ENCODE data around the gene FES. TPM values are rescaled to one million over a fixed set of nuclear protein-coding genes. Genes with fewer than 3 reads are reported as not detected.

FES gene
- total RNA-seq, 1 donor from 2014 or later: 13.8 TPM

- H3K27me3 Mint-ChIP-seq: no peaks in the 10 kb centered on the region
- H3K36me3 Mint-ChIP-seq (ENCODE audit: insufficient read depth): peaks cover 21% of the 10 kb centered on the region
- no peaks in the 10 kb centered on the region for H3K4me1 Mint-ChIP-seq (ENCODE audit: low read depth)
- TF ChIP-seq CTCF (IDR thresholded peaks at IDR 0.05; ENCODE audit: unreplicated experiment): no peak
- no peak overlapping the region for H3K4me3 Mint-ChIP-seq (ENCODE audit: low read depth)
- H3K9me3 Mint-ChIP-seq (ENCODE audit: low read depth): no peaks in the 10 kb centered on the region
- H3K27ac Mint-ChIP-seq: no peak overlapping the region
- no peak for DNase-seq (ENCODE audit: low spot score, unreplicated experiment)
These were observed 25.7 kb downstream of the FES start for GRCh38 chr15:90909976-90910375.

- H3K27me3 Mint-ChIP-seq: no peaks in the 10 kb centered on the region
- no peak overlapping the region for H3K4me3 Mint-ChIP-seq (ENCODE audit: low read depth)
- H3K4me1 Mint-ChIP-seq (ENCODE audit: low read depth): no peaks in the 10 kb centered on the region
- no peak for TF ChIP-seq CTCF (IDR thresholded peaks at IDR 0.05; ENCODE audit: unreplicated experiment)
- no peak for DNase-seq (ENCODE audit: low spot score, unreplicated experiment)
- H3K36me3 Mint-ChIP-seq (ENCODE audit: insufficient read depth): peaks cover 18% of the 10 kb centered on the region
- H3K27ac Mint-ChIP-seq: no peak overlapping the region
- H3K9me3 Mint-ChIP-seq (ENCODE audit: low read depth): no peaks in the 10 kb centered on the region
These were observed 26.4 kb downstream of the FES start for GRCh38 chr15:90910441-90911301.

GRCh38 chr15:90911302-90911623, 27.0 kb downstream of the FES start:
- H3K4me1 Mint-ChIP-seq (ENCODE audit: low read depth): no peaks in the 10 kb centered on the region
- H3K27me3 Mint-ChIP-seq: no peaks in the 10 kb centered on the region
- H3K36me3 Mint-ChIP-seq (ENCODE audit: insufficient read depth): peaks cover 15% of the 10 kb centered on the region
- no peak overlapping the region for H3K27ac Mint-ChIP-seq
- H3K9me3 Mint-ChIP-seq (ENCODE audit: low read depth): no peaks in the 10 kb centered on the region
- TF ChIP-seq CTCF (IDR thresholded peaks at IDR 0.05; ENCODE audit: unreplicated experiment): no peak
- no peak for DNase-seq (ENCODE audit: low spot score, unreplicated experiment)
- no peak overlapping the region for H3K4me3 Mint-ChIP-seq (ENCODE audit: low read depth)

GRCh38 chr15:90911906-90912769, 27.8 kb downstream of the FES start:
- H3K4me1 Mint-ChIP-seq (ENCODE audit: low read depth): no peaks in the 10 kb centered on the region
- TF ChIP-seq CTCF (IDR thresholded peaks at IDR 0.05; ENCODE audit: unreplicated experiment): no peak
- no peak for DNase-seq (ENCODE audit: low spot score, unreplicated experiment)
- no peaks in the 10 kb centered on the region for H3K27me3 Mint-ChIP-seq
- H3K4me3 Mint-ChIP-seq (ENCODE audit: low read depth): no peak overlapping the region
- no peaks in the 10 kb centered on the region for H3K9me3 Mint-ChIP-seq (ENCODE audit: low read depth)
- H3K27ac Mint-ChIP-seq: no peak overlapping the region
- H3K36me3 Mint-ChIP-seq (ENCODE audit: insufficient read depth): peaks cover 17% of the 10 kb centered on the region

GRCh38 chr15:90912770-90913075, 28.4 kb downstream of the FES start:
- Mint-ChIP-seq H3K36me3 (ENCODE audit: insufficient read depth) (peaks cover 16% of the 10 kb centered on the region), H3K9me3 (ENCODE audit: low read depth) (no peaks in the 10 kb centered on the region), H3K4me3 (ENCODE audit: low read depth) (no peak overlapping the region), H3K27ac (no peak overlapping the region), H3K4me1 (ENCODE audit: low read depth) (no peaks in the 10 kb centered on the region), H3K27me3 (no peaks in the 10 kb centered on the region)
- TF ChIP-seq CTCF (IDR thresholded peaks at IDR 0.05; ENCODE audit: unreplicated experiment): no peak
- DNase-seq (ENCODE audit: low spot score, unreplicated experiment): no peak

Data from progenitor cell of endocrine pancreas (in vitro differentiated cells).